B cell (primary cell): ENCODE measurements around the gene RAPGEF6.

Experiments used
- EZH2 ChIP-seq: IDR thresholded peaks from 2 replicates; pipeline ENCODE4 v1.6.1; 2012; ENCODE audit warnings: borderline replicate concordance, low read depth, mild to moderate bottlenecking, moderate library complexity, low read length; ENCODE audit not compliant: insufficient read depth, poor library complexity, severe bottlenecking
- TF ChIP-seq, protein P1 (sequence below): fragments of 200-600 bp; IDR thresholded peaks from one replicate; pipeline ENCODE4 v1.8.0; 2022; ENCODE audit warnings: antibody characterized with exemption, mild to moderate bottlenecking

- TF ChIP-seq EZH2 = no peak
- TF ChIP-seq, protein P1, sequence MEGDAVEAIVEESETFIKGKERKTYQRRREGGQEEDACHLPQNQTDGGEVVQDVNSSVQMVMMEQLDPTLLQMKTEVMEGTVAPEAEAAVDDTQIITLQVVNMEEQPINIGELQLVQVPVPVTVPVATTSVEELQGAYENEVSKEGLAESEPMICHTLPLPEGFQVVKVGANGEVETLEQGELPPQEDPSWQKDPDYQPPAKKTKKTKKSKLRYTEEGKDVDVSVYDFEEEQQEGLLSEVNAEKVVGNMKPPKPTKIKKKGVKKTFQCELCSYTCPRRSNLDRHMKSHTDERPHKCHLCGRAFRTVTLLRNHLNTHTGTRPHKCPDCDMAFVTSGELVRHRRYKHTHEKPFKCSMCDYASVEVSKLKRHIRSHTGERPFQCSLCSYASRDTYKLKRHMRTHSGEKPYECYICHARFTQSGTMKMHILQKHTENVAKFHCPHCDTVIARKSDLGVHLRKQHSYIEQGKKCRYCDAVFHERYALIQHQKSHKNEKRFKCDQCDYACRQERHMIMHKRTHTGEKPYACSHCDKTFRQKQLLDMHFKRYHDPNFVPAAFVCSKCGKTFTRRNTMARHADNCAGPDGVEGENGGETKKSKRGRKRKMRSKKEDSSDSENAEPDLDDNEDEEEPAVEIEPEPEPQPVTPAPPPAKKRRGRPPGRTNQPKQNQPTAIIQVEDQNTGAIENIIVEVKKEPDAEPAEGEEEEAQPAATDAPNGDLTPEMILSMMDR = no peak
These were observed 9.3 kb upstream of the RAPGEF6 start for GRCh38 chr5:131644370-131644769.
